Measurements from ENCODE around the gene TTC22.
A peak's percentile ranks its signal among the peaks of the same experiment; 100 is the strongest.
"Not testable (repeated sequence)": the region's sequence is repeated elsewhere in the genome, so short reads cannot be mapped to it uniquely, and the experiment has no call there.

Gene TTC22

DNA sequence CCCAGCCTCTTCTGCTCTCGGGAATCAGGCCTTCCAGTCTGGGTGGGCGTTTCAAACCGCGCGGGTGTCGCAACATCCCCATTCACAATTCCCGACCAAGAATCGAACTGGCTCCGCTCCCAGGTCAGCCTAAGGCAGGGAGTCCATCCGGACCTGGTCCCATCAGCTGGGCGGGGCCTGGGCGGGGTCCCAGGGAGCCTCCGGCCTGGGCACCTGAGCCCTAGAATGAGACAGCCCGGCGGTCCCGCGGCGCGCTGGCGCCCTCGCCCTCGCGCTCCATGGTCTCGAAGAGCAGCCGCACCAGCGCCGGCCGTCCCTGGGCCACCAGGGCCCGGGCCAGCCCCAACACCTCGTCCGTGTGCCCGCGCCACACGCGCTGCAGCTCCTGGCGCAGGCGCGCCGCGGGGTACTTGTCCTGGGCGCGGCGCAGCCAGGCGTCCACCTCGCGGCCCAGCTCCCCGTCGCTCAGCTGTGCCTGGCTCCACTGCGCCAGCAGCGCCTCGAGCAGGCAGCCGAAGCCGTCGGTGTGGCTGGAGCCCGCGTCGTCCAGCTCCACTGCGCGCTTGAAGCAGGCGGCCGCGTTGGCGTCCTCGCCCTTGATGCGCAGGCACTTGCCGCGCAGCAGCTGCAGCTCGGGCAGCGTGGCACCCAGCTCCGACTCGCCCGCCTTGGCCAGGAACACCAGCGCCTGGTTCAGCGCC, 19.9 kb downstream of the TTC22 start:
- peak; percentile 67 for DNase-seq

DNA sequence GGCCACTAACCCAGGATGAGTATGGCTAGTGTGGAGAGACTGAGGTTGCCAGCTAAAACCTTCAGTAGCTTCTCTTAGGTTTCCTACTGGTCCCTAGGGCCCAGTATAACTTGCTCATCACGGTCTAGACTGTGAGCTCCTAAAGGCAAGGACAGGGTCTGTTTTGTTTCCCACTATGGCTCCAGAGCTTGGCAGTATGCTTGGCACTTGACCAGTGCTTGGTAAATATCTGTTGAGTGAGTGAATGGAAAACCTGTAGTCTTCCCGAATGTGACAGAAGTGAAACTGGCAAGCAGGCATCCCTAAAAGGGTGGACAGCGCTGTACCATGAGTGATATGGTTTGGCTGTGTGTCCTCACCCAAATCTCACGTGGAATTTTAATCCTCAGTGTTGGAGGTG, 23.7 kb downstream of the TTC22 start:
- no peak for DNase-seq

DNA sequence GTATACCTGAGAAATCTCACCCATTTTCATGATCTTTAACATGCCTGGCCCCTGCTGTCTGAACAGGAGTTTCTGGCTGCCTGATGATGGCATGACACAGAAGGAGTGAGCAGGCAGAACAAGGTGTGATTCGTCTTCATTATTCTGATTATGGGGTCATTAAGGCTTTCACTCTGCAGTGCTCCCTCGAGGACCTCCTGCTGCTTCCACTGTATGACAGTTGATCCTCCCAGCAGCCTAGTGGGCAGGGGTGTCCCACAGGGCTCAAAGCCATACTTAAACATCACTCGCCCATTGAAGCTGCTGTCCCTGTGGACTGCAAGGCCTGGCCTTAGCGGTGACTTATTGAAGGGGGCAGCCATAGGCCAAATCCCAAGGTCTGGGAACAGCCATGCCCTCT, 24.1 kb downstream of the TTC22 start:
- no peak for DNase-seq

DNA sequence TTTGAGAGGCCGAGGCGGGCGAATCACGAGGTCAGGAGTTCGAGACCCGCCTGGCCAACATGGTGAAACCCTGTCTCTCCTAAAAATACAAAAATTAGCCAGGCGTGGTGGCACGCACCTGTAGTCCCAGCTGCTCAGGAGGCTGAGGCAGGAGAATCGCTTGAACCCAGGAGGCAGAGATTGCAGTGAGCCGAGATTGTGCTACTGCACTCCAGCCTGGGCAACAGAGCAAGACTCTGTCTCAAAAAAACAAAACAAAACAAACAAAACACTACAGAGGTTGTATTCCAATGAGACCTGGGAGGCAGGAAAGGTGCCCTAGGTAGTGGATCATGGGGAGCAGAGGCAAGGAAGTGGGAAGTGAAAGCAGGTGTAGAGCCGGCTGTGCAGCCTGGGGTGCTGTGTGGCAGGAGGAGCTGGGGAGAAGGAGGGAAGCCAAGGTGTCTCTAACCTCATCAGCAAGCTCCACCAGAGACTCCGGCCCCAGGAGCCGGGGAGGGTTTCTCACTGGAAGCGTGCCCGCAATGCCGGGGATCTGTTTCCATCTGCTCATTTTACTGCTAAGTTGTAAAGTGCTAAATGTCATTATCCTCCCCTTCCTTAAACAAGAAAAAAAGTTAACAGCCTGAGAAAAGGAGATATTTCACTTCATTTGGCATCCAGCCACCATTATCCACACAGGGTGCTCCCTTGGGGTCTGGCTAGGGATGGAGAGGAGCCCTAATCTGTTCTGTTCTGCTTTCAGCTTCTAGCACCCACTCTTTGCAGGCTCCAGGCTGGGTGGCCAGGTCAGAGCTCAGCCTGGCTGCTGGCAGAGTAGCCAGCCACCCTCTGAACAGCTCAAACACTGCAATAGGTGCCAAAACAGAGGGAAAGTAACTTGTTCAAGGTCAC, 25.0 kb downstream of the TTC22 start:
- DNase-seq, result not testable (repeated sequence)

DNA sequence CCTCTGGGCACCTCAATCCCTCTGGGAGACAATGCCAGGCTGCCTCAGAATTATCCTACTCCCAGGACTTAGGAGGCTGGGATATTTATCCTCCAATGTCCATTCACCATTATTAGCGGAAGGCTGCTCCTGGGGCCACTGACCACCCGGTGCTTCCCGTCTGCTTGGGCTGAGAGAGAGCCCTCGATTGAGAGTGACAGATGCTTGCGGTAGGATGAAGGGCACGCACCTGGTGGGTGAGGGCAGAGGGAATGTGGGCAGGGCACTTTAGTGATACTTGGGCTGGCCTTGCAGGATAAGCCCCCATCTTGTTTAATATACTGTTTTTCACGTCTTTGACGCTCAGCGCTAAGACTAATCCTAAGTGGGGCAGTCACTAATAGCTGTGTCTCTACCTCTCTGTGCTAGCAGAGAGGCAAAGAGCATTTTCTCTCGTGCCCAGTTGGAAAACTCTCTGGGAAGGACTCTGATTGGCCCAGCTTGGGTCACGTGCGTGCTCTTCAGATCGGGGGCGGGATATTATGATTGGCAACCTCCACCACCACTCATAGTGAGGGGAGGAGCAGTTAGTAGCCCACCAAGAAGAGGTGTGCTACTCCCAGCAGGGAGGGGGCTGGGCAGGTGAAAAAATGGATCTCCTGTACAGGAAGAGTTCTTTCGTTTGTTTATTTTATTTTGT, 26.2 kb downstream of the TTC22 start:
- peak; percentile 65 for DNase-seq

DNA sequence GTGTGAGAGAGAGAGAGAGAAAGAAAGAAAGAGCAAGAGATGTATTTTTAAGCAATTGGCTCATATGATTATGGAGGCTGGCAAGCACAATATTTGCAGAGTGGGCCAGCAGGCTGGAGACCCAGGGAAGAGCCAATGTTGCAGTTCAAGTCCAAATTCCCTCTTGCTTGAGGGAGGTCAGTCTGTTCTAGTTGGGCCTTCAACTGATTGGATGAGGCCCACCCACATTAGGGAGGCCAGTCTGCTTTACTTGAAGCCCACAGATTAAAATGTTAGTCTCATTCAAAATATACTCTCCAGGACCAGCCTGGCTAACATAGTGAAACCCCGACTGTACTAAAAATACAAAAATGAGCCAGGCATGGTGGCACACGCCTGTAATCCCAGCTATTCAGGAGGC, 28.2 kb downstream of the TTC22 start:
- no peak for DNase-seq

DNA sequence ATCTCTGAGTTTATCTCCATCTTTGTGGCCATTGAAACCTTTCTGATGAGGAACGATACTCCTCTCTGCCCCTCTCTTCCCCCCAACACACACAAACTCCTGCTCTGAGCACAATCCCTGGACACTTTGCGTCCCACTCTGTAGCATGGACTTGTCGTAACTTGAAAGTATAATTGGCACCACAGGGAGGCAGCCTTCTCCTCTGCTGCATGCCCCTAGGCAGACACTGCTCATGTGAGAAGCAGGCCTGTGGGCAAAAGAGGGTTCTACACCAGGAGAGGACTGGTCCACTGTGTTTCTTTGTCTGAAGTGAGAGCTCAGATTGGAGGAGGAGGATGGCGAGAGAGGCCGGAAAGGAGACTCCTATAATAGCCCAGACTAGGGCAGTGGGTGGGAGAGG, 33.0 kb downstream of the TTC22 start:
- DNase-seq, result no peak

DNA sequence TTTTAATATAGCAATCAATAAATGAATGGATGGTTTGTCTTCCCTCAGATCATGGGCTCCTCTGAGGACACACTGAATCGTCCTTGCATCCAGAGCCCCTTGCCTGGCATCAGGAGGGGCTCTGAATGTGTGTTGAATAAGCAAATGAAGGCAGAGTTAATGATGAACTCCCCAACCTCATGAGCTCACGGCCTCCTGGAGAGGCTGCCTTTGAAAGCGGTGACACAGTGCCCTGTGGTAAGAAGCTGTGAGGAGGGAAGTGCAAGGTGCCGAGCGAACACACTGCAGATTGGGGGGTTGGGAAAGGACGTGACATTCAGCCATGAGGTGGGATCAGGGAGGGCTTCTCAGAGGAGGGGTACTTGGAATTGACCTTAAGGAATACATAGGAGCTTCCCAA, 33.6 kb downstream of the TTC22 start:
- DNase-seq, result no peak

DNA sequence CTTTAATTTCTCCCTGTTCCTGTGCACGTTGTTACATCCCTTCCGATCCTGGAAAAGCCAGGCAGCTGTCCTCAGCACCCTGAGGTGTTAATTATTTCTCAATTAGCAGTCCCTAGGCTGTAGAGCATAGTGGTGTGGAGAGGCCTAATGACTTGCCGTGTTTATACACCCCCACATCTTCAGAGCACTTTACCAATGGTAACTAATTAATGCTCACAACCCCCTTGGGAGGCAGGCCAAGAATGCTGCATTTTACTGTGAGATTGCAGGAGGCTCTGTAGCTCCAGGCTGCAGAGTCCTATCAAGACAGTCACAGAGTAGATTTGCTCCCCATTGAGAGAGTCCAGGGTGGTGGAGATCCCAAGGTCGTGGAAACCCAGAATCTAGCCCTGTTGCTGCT, 34.4 kb downstream of the TTC22 start:
- DNase-seq, result no peak

DNA sequence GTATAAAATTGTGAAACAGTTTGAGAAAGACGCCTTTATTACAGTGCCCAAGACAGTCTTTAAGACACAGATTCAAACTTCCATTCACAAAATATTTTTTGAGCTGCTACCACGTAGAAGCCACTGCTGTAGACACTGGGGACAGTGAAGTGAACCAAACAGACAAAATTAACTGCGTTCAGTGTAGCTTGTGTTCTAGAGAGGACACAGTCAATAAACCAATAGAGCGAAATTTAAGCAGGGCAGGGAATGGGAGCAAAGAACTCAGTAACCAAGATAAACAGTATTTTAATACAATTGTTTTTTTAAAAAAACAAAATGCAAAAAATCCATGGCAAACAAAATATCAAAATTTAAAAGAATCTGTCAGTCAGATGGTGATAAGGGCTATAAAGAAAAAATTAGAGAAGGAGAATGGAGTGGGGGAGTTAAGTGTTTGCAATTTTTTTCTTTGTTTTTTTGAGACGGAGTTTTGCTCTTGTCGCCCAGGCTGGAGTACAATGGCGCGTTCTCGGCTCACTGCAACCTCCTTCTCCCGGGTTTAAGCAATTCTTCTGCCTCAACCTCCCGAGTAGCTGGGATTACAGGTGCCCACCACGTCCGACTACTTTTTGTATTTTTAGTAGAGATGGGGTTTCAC, 36.1 kb downstream of the TTC22 start:
- DNase-seq, result no peak

DNA sequence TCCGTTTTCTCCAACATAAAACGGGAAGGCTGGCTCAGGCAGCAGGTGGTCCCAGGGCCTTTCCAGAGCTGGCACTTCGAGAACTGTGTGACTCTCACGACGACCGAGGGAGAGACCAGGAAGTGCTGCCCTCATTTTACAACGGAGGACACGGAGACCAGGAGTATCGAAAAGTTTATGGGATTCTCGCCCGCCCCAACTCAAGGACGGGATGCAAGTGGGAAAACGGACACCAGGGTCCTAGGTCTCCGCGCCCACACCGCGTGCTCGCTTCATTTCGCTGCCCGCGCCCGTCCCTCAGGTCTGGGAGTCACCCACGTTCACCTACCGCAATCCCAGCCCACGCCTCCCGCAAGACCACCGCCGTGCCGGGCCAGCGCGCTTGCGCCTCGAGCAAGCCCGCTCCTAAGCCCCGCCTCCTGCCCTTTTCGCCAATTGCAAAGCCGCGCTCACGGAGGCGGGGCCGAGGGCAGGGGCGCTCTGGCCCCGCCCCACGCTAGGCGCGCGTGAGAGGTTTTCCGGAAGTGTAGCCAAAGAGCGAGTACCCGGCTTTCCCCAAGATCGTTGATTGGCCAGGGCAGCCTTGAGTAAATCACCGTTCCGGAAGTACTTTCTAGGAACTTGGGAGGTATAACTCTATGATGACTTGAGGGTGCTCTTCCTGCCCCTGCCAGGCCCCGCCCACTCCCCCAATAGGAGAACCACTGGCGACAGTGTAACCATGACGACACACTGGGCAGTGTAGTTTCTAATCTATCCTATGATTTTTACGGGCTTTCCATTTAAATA, 36.8 kb downstream of the TTC22 start, which contains the start of gene PARS2:
Gene PARS2, minus strand, starts transcription at position 391 of the 789 bp plus-strand sequence. CDS start 5,362 bp downstream, outside the sequence.
- DNase-seq, result peak; percentile 100

DNA sequence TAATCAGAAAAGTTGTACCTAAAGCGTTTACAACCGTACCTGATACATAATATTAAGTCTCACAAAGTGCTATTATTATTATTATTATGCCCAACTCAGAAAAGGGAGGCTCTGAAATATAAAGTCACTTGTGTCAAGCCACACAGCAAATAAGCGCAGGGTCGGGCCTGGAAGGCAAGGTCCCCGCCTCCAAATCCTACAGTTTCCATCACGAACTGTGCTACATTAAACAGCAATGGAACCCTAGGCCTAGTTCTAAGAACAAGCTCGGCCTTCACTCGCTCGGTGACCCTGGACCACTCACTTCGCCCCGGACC, 37.3 kb downstream of the TTC22 start:
- DNase-seq, result no peak

DNA sequence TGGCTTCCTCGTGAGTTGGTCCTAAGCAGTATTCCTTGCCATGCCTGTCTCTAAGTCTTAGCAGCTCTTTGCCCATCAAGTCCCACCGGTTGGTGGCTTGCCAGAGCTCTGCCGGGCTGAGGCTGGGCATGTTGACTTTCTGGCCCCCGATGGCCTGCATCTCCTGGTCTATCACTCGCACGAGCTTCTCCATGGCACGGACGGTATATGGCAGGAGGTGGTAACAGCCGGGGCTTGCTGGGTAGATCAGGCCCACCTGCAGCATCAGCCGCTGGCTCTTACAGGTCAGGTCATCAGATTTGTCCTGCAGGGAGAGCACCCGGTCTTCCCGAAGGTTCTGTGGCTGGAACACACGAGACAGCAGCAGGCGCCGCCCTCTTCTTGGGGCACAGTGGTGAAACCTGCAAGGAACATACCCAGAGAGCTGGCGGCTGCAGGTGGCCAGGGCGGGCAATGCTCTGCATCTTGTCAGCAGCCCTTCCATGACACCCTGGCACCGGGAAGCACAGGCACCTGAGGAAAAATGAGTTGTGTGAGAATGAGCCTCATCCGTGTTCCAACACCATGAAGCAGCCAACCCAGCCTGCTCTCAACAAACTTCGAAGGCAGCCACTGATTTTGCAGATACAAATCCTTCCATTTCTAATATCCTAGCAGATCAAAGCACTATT, 42.3 kb downstream of the TTC22 start:
- no peak for DNase-seq

DNA sequence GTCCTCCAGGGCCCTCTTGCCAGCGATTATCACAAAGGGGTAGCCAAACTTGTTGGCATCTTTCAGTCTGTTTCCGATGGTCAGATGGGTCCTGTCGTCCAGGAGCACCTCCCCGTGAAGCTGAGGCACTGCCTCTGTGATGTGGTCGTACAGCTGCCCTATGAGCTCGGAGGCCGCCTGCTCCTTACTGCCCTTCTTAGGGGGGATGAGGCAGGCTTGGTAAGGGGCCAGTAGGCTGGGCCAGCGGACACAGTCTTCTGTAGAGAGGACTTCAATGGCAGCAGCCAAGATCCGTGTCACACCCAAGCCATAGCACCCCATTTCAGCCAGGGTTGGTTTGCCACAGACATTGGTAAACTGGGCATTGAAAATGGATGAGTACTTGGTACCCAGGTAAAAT, 43.3 kb downstream of the TTC22 start:
- no peak for DNase-seq

DNA sequence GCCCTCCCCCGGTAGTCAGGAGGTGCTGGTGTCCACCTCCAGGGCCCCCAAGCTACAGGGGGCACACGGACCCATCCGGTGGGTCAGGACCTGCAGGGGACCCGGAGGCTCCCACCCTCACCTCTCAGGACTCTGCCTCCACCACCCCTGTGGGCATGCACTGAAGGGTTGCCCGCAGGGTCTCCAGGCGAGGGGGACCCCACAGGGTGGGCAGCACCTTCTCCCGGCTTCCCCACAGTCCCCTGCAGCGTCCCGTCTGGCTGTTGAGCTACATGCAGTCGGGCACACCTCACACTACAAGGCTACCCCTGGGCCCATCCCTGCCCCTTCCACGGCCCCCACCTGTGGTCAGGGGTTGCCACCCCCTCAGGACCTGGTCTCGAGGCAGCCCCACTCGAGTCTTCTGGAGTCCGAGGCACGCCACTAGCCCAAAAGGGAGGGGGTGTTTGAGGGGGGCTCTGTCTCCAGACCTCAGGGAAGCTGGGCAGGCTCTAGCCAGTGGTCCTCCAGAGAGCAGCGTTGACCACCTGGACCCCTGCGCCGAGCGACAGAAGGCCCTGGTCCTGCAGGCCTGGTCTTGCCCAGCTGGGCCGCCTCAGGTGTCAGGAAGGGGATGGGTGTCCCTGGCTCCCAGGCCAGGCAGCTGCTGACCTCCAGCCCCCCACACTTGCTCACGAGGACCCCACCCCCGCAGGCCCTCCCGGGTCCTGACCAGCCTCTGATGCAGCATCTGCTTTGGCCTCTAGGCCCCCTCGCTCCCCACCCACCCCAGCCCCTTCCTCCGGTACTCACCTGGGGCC, 46.4 kb downstream of the TTC22 start:
- DNase-seq, result no peak

DNA sequence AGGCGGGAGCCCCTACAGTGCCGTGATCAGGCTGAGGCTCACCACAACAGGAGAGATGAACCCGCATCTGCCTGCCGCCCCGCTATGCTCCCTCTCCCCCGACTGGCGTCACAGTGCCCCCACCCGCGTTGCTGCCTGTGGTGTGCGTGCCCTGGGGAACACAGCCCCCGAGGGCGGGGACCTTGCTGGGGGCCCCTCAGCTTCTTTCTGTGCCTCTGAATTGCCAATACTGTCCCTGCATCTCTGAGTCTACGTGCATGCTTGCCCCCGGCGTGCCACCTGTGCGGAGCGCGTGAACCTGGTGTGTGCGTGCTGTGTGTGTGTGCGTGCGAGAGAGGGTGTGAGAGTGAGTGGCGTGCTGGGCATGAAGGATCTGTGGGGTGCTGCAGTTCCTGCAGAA, 47.1 kb downstream of the TTC22 start:
- no peak for DNase-seq

DNA sequence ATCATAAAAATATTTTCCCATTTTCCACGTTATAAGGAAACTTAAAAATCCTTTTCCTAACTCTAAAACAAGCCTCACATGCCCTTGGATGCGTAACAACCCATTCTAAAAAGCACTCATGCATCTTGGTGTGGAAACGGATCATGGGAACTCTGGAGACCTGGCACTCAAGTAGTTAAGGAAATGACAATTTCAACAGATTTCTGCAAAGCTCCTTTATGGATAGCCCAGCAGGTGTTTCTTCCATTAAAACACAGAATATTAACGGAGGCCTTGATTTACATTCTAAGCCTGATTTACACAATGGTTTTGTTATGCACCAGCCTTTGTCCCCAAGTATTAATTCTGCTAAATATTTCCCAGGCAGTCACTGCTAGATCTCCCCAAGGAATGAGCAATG, 49.7 kb downstream of the TTC22 start:
- no peak for DNase-seq

DNA sequence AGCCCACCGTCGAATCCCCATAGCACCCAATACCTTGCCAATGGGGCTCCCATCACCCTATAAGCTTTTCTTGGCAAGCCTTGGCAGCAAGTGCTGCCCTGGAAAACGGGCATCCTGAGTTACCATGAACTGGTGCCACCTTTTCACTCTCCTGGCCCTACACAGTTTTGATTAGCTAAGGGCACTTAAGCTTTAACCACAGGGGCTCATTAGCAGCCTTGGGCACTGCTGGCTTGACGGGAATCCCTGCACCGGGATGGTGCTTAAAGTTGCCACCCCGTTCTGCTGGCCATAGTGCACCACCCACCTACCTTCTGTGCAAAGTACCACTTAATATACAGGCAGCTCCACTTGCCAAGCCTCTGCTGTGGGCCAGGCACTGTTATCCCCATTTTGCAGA, 50.5 kb downstream of the TTC22 start:
- no peak for DNase-seq

DNA sequence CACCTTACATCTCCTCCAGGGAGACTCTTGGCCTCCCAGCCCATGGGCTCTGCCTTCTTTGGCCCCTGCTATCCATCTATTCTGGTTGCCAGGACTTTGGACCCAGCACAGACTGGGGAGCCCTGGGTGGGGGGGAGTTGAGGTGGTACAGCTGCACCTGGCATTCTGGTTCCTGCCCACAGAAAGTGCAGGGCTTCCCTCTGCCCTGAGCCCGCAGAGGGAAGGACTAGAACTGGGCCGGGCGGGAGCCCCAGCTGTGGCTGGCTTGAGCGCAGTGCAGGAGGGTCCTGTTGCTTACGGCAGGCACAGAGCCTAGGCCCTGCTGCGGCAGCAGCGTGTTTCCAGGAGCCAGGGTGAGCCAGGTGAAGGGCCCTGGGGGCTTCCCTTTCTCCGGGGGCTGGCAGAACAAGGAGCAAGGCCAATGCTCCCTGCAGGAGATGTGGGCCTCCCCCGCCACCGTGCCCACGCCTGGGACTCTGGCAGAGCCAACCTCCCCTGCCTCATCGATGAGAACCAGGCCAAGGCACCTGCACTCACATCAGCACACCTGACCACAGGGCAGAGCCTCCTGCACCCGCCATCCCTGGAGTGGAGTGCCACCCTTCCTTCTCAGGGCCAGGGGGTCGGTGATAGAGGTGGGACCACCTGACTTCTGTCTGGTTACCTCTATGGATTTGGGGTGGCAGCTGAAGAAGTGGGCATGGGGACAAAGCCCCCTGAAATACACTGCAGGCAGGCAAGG, 52.9 kb downstream of the TTC22 start:
- DNase-seq, result no peak

DNA sequence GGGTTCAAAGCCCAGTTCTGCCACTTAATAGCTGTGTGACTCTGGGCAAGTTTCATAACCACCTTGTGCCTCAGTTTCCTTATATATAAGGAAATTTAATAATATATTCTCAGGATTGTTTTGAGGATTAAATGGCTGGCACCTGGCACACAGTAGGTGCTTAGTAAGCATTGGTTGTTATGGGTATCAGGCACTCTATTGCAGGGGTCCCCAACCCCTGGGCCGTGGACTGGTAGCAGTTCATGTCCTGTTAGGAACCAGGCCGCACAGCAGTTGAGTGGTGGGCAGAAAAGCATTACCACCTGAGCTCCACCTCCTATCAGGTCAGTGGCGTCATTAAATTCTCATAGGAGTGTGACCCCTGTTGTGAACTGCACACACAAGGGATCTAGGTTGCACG, 55.3 kb downstream of the TTC22 start:
- DNase-seq, result no peak

All from eye (tissue), 1 donor.